ENCODE results near the gene LMOD2.

GRCh38 chr7:123609883-123610239 is 45.8 kb upstream of the LMOD2 start:
- TF ChIP-seq CTCF (IDR thresholded peaks at IDR 0.05) = no peak
- TF ChIP-seq POLR2A (IDR thresholded peaks at IDR 0.05) = no peak

All from esophagus squamous epithelium (tissue), 4 donors.